Ovary (tissue), 3 donors: ENCODE data around the gene PARD3.

Experiments used
- EP300 ChIP-seq: sonication (generic); formaldehyde crosslinking; IDR thresholded peaks from one replicate; pipeline ENCODE4 v1.6.1; 2017; ENCODE audit warnings: antibody characterized with exemption
- POLR2A ChIP-seq: fragments of 450-650 bp; IDR thresholded peaks from one replicate; pipeline ENCODE4 v1.6.1; 2017; ENCODE audit warnings: antibody characterized with exemption, mild to moderate bottlenecking, moderate library complexity
- TF ChIP-seq, protein P1 (sequence below), 3 donors: fragments of 450-650 bp in 2 of 3; fragments of 200-600 bp in 1 of 3; IDR thresholded peaks; one replicate each; pipeline versions ENCODE4 v1.5.1 to v1.8.0; 2016 to 2022; ENCODE audit warnings: antibody characterized with exemption in 3 of 3, mild to moderate bottlenecking in 1 of 3
- donor health status: DM: no; HTN: no; CAD: no.

DNA sequence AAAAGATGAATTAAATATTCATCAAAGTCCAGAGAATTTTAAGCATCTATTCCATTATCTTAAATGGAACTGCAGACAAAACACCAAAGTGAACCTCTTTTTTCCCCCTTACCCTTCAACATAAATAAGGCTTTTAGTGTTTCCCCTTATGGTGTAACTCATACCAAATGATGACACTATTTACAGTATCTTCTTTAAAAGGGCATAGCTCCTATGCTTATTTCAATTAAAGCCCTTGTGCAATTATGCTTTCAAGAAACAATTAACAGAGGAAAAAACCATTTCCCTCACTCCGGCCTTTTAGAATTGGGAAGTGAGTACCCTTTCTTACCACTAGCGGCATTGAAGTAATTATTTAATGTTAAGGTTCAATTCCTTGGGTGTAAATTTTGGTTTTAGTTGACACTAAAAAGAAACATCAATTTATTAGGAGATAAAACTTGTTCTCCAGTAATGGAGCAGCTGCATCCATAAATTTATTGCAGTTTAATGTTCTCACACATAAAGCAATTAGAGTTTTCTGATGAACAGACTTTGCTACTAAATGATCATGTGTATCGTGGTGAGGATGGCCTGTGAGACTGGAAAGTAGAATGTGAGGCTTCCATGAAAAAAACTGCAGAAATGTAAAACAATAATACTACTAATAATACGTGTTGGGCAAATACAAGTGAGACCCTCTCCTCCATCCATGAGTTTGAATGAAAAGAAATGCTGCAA, 661.3 kb downstream of the PARD3 start:
- TF ChIP-seq POLR2A (no peak), EP300 (no peak)
- TF ChIP-seq, protein P1, sequence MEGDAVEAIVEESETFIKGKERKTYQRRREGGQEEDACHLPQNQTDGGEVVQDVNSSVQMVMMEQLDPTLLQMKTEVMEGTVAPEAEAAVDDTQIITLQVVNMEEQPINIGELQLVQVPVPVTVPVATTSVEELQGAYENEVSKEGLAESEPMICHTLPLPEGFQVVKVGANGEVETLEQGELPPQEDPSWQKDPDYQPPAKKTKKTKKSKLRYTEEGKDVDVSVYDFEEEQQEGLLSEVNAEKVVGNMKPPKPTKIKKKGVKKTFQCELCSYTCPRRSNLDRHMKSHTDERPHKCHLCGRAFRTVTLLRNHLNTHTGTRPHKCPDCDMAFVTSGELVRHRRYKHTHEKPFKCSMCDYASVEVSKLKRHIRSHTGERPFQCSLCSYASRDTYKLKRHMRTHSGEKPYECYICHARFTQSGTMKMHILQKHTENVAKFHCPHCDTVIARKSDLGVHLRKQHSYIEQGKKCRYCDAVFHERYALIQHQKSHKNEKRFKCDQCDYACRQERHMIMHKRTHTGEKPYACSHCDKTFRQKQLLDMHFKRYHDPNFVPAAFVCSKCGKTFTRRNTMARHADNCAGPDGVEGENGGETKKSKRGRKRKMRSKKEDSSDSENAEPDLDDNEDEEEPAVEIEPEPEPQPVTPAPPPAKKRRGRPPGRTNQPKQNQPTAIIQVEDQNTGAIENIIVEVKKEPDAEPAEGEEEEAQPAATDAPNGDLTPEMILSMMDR (IDR thresholded peaks at IDR 0.05): no peak
